ENCODE measurements around the gene LONRF2. TPM values are rescaled to one million over a fixed set of nuclear protein-coding genes. Genes with fewer than 3 reads are reported as not detected.

LONRF2 gene
- total RNA-seq, 4 donors from 2014 or later: 10.5 to 13.1 (median 12.1) TPM

- Histone ChIP-seq H3K9me3 (no peaks in the 10 kb centered on the region), H3K4me1 (no peaks in the 10 kb centered on the region), H3K4me3 (no peak overlapping the region), H3K36me3 (no peaks in the 10 kb centered on the region), H3K27ac (no peak overlapping the region), H3K27me3 (no peaks in the 10 kb centered on the region)
- no peak for DNase-seq (ENCODE audit: low spot score in 2 of 2)
- 72 to 77% methylated on average over 10 of the region's 10 CpGs for WGBS, 2 donors
- TF ChIP-seq POLR2A (IDR thresholded peaks at IDR 0.05) (no peak), EP300 (IDR thresholded peaks at IDR 0.05) (no peak)
- TF ChIP-seq, protein P1, sequence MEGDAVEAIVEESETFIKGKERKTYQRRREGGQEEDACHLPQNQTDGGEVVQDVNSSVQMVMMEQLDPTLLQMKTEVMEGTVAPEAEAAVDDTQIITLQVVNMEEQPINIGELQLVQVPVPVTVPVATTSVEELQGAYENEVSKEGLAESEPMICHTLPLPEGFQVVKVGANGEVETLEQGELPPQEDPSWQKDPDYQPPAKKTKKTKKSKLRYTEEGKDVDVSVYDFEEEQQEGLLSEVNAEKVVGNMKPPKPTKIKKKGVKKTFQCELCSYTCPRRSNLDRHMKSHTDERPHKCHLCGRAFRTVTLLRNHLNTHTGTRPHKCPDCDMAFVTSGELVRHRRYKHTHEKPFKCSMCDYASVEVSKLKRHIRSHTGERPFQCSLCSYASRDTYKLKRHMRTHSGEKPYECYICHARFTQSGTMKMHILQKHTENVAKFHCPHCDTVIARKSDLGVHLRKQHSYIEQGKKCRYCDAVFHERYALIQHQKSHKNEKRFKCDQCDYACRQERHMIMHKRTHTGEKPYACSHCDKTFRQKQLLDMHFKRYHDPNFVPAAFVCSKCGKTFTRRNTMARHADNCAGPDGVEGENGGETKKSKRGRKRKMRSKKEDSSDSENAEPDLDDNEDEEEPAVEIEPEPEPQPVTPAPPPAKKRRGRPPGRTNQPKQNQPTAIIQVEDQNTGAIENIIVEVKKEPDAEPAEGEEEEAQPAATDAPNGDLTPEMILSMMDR (IDR thresholded peaks at IDR 0.05): no peak
Observed at GRCh38 chr2:100237163-100237562, 85.1 kb downstream of the LONRF2 start.

- no peak for DNase-seq (ENCODE audit: low spot score in 2 of 2)
- no peak overlapping the region for H3K27ac ChIP-seq
- H3K36me3 ChIP-seq: no peaks in the 10 kb centered on the region
- H3K9me3 ChIP-seq: no peaks in the 10 kb centered on the region
- WGBS, 2 donors: 95 to 99% methylated on average over 6 of the region's 6 CpGs
- TF ChIP-seq, protein P1 (IDR thresholded peaks at IDR 0.05): no peak
- TF ChIP-seq POLR2A (IDR thresholded peaks at IDR 0.05) (no peak), EP300 (IDR thresholded peaks at IDR 0.05) (no peak)
- H3K27me3 ChIP-seq: no peaks in the 10 kb centered on the region
- H3K4me3 ChIP-seq: no peak overlapping the region
- no peaks in the 10 kb centered on the region for H3K4me1 ChIP-seq
Observed at GRCh38 chr2:100236166-100236565, 86.1 kb downstream of the LONRF2 start.

- no peak for DNase-seq (ENCODE audit: low spot score in 2 of 2)
- no peak overlapping the region for H3K4me3 ChIP-seq
- H3K36me3 ChIP-seq: no peaks in the 10 kb centered on the region
- TF ChIP-seq POLR2A (IDR thresholded peaks at IDR 0.05) (no peak), EP300 (IDR thresholded peaks at IDR 0.05) (no peak)
- TF ChIP-seq, protein P1 (IDR thresholded peaks at IDR 0.05): no peak
- H3K4me1 ChIP-seq: no peaks in the 10 kb centered on the region
- H3K27me3 ChIP-seq: no peaks in the 10 kb centered on the region
- H3K9me3 ChIP-seq: no peaks in the 10 kb centered on the region
- 88 to 91% methylated on average over 4 of the region's 4 CpGs for WGBS, 2 donors
- H3K27ac ChIP-seq: no peak overlapping the region
Observed at GRCh38 chr2:100235581-100235980, 86.7 kb downstream of the LONRF2 start.

- no peak for DNase-seq (ENCODE audit: low spot score in 2 of 2)
Observed at GRCh38 chr2:100235098-100235497, 87.2 kb downstream of the LONRF2 start.

GRCh38 chr2:100234141-100234540 is 88.2 kb downstream of the LONRF2 start:
- H3K9me3 ChIP-seq: no peaks in the 10 kb centered on the region
- 45 to 59% methylated on average over 4 of the region's 4 CpGs for WGBS, 2 donors
- DNase-seq (ENCODE audit: low spot score in 2 of 2): no peak
- no peak overlapping the region for H3K4me3 ChIP-seq
- H3K27ac ChIP-seq: no peak overlapping the region
- no peaks in the 10 kb centered on the region for H3K36me3 ChIP-seq
- TF ChIP-seq, protein P1 (IDR thresholded peaks at IDR 0.05): no peak
- TF ChIP-seq EP300 (IDR thresholded peaks at IDR 0.05): no peak
- TF ChIP-seq POLR2A (IDR thresholded peaks at IDR 0.05): no peak
- no peaks in the 10 kb centered on the region for H3K27me3 ChIP-seq
- no peaks in the 10 kb centered on the region for H3K4me1 ChIP-seq

More at GRCh38 chr2:100235098-100235497, 87.2 kb downstream of the LONRF2 start:
- H3K4me1 ChIP-seq: no peaks in the 10 kb centered on the region
- TF ChIP-seq POLR2A (IDR thresholded peaks at IDR 0.05): no peak
- no peak for TF ChIP-seq EP300 (IDR thresholded peaks at IDR 0.05)
- TF ChIP-seq, protein P1 (IDR thresholded peaks at IDR 0.05): no peak
- no peaks in the 10 kb centered on the region for H3K9me3 ChIP-seq
- H3K27ac ChIP-seq: no peak overlapping the region
- H3K4me3 ChIP-seq: no peak overlapping the region
- no peaks in the 10 kb centered on the region for H3K36me3 ChIP-seq
- WGBS, 2 donors: 67 to 68% methylated on average over 16 of the region's 16 CpGs
- H3K27me3 ChIP-seq: no peaks in the 10 kb centered on the region

All from tibial nerve (tissue), 4 donors.